ENCODE measurements around the gene CDC25B. TPM values are rescaled to one million over a fixed set of nuclear protein-coding genes. Genes with fewer than 3 reads are reported as not detected.

Gene CDC25B
- total and polyA plus RNA-seq, 2 of the 8 experiments (the other 6 are each of a cell fraction or from before 2014, with no cell fraction given): 21.7 to 31.2 TPM

DNA sequence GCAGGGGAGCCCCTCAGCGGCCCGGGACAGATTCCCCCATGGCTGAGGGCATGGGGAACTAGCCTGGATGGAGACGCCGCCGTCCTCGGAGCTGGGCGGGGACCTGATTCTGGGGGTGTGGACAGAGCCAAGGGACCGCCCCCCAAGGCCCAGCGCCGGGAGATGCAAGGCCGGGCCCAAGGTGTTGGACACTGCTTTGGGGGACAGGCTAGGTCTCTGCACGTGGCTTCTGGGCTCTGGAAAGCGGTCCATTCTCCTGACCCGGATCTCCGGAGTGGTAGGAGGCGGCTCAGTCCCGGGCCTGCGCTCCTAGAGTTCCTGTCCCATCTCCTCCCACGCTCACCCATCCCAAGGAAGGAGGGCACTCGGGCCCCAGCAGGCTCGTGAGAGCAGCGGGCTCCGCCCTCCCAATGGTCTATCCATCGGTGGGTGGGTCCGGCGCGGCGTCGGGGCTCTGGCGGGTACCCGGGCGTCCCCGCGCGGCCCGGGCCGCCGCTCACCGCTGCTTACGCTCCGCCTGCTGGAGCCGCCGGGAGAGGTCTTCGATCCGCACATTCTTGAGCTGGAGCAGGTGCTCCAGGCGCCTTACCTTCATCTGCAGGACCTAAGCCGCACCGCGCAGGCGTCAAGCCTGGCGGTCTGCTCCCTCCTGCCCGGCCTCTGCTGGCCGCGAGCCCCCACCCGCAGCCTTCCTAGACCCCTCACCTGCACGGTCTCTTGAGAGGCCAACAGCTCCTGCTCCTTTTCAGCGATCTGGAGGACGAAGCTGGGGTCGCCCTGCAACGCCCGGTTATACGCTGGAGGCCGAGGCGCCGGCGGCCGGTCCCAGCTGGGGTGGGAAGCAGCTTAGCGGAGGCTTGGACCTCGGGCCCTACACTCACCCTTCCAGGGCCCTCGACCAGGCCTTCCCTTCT, 18.1 kb upstream of the CDC25B start:
- H4K5ac ChIP-seq (ENCODE audit: insufficient read length, low read depth, low read length): peak overlapping the region; percentile 26
- no peak overlapping the region for H3K4ac ChIP-seq (replicated peaks; ENCODE audit: insufficient read length, low read depth, low read length)
- peak overlapping the region; percentile 46 to 81 (median 62) for H3K4me3 ChIP-seq (ENCODE audit: extremely low read depth in 1 of 4, insufficient read depth in 2 of 4, low read depth in 3 of 4, low read length in 4 of 4)
- peak overlapping the region; percentile 67 for H3K14ac ChIP-seq (ENCODE audit: insufficient read length)
- H2BK20ac ChIP-seq (ENCODE audit: low read length): no peak overlapping the region
- peak overlapping the region; percentile 14 for H3K56ac ChIP-seq (replicated peaks; ENCODE audit: insufficient read length, low read depth, low read length)
- H3K23me2 ChIP-seq (ENCODE audit: low read depth, low read length): peaks cover 17% of the 10 kb centered on the region; the same call in 1 of the 2 replicates
- peak overlapping the region; percentile 81; the same call in 1 of the 2 replicates for H2BK15ac ChIP-seq (ENCODE audit: low read length)
- H4K20me1 ChIP-seq (replicated peaks in 1 of 2; ENCODE audit: control insufficient read depth in 1 of 2, insufficient read depth in 2 of 2, low read length in 2 of 2): no peaks in the 10 kb centered on the region
- H3K9ac ChIP-seq (replicated peaks in 1 of 4; ENCODE audit: extremely low read depth in 1 of 4, low read depth in 3 of 4, low read length in 3 of 4): peak overlapping the region in 1 of 4 experiments; percentile 16; a peak in 1 of 7 replicates
- no peaks in the 10 kb centered on the region; a peak in 1 of 4 replicates for H3K9me3 ChIP-seq (ENCODE audit: insufficient read depth in 2 of 2, low read depth in 1 of 2, low read length in 1 of 2)
- peak in 1 of 2 experiments; percentile 90 for DNase-seq (ENCODE audit: low read depth in 1 of 2, low spot score in 2 of 2)
- CTCF ChIA-PET (ENCODE audit: partially characterized antibody): interaction anchor here (0.6 to 3.6 kb wide), 24 partner anchors 9 to 299 kb away, joined by 3 to 31 read pairs (median 4); partner anchors contain the start of genes ADISSP, AP5S1 and CENPB
- no peaks in the 10 kb centered on the region for H3K79me1 ChIP-seq (ENCODE audit: low read depth, low read length)
- H3K4me1 ChIP-seq (replicated peaks in 1 of 4; ENCODE audit: control insufficient read depth in 3 of 4, insufficient read depth in 4 of 4, low read length in 3 of 4): peaks cover 0 to 11% (median 9%) of the 10 kb centered on the region in 4 experiments; a peak in 6 of 7 replicates
- H3K36me3 ChIP-seq (ENCODE audit: control insufficient read depth in 2 of 4, insufficient read depth in 4 of 4, low read length in 3 of 4): no peaks in the 10 kb centered on the region
- peak overlapping the region; percentile 70 for H4K91ac ChIP-seq (replicated peaks; ENCODE audit: insufficient read length, low read length)
- 3% methylated on average over 67 of the region's 70 CpGs; no CpG with 5 or more reads in 1 of the 2 experiments for WGBS, 2 experiments (ENCODE audit: extremely low coverage in 1 of 2, insufficient coverage in 1 of 2, insufficient read length in 1 of 2, insufficient replicate concordance in 2 of 2, low coverage in 1 of 2, low lambda C conversion rate in 2 of 2, missing lambda C conversion rate in 1 of 2)
- POLR2A ChIA-PET (ENCODE audit: partially characterized antibody): interaction anchor here (0.6 to 3.8 kb wide), 11 partner anchors 10 to 85 kb away, joined by 3 to 42 read pairs (median 3); partner anchors contain the start of gene ADISSP
- H2BK120ac ChIP-seq (replicated peaks; ENCODE audit: low read depth, low read length): no peak overlapping the region
- H2BK12ac ChIP-seq (ENCODE audit: low read depth, low read length): peak overlapping the region; percentile 50; the same call in 1 of the 2 replicates
- no peaks in the 10 kb centered on the region for H3K79me2 ChIP-seq (ENCODE audit: control insufficient read depth in 1 of 2, insufficient read depth in 2 of 2, low read length in 2 of 2)
- peaks cover 0 to 30% (median 26%) of the 10 kb centered on the region in 4 experiments; a peak in 6 of 7 replicates for H3K27me3 ChIP-seq (replicated peaks in 1 of 4; ENCODE audit: control insufficient read depth in 3 of 4, extremely low read depth in 1 of 4, insufficient read depth in 3 of 4, low read length in 3 of 4)
- peak overlapping the region; percentile 80 for H4K8ac ChIP-seq (ENCODE audit: extremely low read depth, insufficient read depth, low read length)
- H2BK5ac ChIP-seq (ENCODE audit: low read depth, low read length): peak overlapping the region; percentile 47; the same call in 1 of the 2 replicates
- peak overlapping the region; percentile 88; the same call in 1 of the 2 replicates for H2AFZ ChIP-seq (ENCODE audit: low read length)
- H3K23ac ChIP-seq (ENCODE audit: insufficient read length): no peak overlapping the region
- H2AK5ac ChIP-seq (ENCODE audit: low read depth, low read length): no peak overlapping the region
- no peak overlapping the region for H3K27ac ChIP-seq (ENCODE audit: low read depth, low read length)
- H3K4me2 ChIP-seq (ENCODE audit: insufficient read depth in 1 of 2, low read depth in 2 of 2, low read length in 2 of 2): peak overlapping the region; percentile 83 to 95
- peak overlapping the region; percentile 90 for H3K18ac ChIP-seq (ENCODE audit: extremely low read depth, low read length)
- no peak for FAIRE-seq
- TF ChIP-seq HDAC2 (IDR thresholded peaks at IDR 0.05; ENCODE audit: borderline replicate concordance in 1 of 2, low read depth in 2 of 2, low read length in 2 of 2) (peak in 1 of 2 experiments; percentile 29; a peak in 1 of 4 replicates), TAF7 (optimal IDR thresholded peaks at IDR 0.05; ENCODE audit: borderline replicate concordance, low read depth, low read length) (no peak), SUZ12 (IDR thresholded peaks at IDR 0.05; ENCODE audit: low read length) (peak; percentile 45; the same call in 1 of the 2 replicates), KDM4A (IDR thresholded peaks at IDR 0.05; ENCODE audit: low read depth, low read length, severe bottlenecking) (peak; percentile 95)
- TF ChIP-seq, protein P1, sequence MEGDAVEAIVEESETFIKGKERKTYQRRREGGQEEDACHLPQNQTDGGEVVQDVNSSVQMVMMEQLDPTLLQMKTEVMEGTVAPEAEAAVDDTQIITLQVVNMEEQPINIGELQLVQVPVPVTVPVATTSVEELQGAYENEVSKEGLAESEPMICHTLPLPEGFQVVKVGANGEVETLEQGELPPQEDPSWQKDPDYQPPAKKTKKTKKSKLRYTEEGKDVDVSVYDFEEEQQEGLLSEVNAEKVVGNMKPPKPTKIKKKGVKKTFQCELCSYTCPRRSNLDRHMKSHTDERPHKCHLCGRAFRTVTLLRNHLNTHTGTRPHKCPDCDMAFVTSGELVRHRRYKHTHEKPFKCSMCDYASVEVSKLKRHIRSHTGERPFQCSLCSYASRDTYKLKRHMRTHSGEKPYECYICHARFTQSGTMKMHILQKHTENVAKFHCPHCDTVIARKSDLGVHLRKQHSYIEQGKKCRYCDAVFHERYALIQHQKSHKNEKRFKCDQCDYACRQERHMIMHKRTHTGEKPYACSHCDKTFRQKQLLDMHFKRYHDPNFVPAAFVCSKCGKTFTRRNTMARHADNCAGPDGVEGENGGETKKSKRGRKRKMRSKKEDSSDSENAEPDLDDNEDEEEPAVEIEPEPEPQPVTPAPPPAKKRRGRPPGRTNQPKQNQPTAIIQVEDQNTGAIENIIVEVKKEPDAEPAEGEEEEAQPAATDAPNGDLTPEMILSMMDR (IDR thresholded peaks at IDR 0.05; ENCODE audit: control extremely low read depth in 1 of 3, insufficient read depth in 1 of 3, low read depth in 1 of 3, low read length in 3 of 3): peak in 2 of 3 experiments; percentile 0 to 3; a peak in 1 of 4 replicates
- TF ChIP-seq, protein P2, sequence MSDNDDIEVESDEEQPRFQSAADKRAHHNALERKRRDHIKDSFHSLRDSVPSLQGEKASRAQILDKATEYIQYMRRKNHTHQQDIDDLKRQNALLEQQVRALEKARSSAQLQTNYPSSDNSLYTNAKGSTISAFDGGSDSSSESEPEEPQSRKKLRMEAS (IDR thresholded peaks at IDR 0.05): peak; percentile 82

All from H1 (cell line).